Measurements from ENCODE around the gene LRRK2. TPM values are rescaled to one million over a fixed set of nuclear protein-coding genes. Genes with fewer than 3 reads are reported as not detected.

Gene LRRK2
- total RNA-seq, 2 experiments from 2014 or later = 0.23 to 0.80 TPM

DNA sequence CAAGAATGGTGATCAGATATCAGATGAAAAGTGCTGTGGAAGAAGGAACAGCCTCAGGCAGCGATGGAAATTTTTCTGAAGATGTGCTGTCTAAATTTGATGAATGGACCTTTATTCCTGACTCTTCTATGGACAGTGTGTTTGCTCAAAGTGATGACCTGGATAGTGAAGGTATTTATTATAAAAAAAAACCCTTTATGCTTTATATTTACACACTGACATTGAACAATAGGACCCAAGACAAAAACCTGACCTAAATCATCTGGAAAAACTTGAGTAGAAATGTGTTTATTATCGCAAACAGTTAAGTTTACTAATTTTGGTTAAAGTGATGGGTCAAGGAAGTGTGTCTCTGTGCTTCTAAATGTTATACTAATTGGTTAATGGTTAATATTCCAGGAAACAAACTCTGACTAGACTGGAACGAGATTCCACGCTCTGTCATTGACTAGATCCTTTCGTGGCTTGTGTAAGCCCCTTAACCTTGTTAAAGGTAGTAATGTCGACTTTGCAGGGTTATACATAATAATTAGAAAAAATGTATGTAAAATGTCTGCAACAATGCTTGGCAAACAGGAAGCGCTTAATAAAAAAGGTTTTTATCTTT is 62.7 kb downstream of the LRRK2 start:
- no peak for DNase-seq

DNA sequence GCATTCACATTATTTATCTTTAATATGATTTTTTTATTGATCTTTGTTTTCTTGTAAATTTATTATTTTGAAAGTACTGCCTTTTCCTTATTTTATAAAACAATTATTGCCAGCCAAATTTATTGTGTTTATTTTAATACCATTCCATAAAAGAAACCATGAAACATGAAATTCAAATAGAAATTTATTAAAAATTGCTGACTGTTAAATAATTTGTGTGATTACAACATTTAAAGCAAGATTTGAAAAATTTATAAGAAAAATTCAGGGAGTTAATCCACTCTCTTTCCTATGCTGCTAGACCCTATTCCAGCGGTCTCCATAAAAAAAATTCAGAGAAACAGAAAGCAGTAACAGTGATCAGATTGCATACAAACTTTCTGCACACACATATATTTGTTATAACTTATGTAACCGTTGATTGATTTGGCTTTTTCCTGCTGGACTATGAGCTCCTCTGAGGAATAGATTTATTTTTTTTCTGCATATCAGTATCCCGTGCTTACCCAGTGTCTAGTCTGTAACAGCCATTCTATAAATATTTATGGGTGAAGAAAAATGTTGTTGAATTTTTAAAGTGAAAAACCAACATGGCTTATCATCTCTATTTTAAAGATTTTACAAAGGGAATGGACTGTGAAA is 68.1 kb downstream of the LRRK2 start:
- CTCF ChIA-PET = no interaction called here
- no peaks in the 10 kb centered on the region for H3K36me3 Mint-ChIP-seq
- no peak for DNase-seq

More for the DNA sequence above, 62.7 kb downstream of the LRRK2 start:
- Mint-ChIP-seq H3K27ac (no peak overlapping the region), H3K4me3 (no peak overlapping the region), H3K9me3 (ENCODE audit: low read depth) (no peaks in the 10 kb centered on the region), H3K27me3 (no peaks in the 10 kb centered on the region), H3K36me3 (no peaks in the 10 kb centered on the region), H3K4me1 (no peaks in the 10 kb centered on the region)
- CTCF ChIA-PET = no interaction called here
- no peak for ATAC-seq

DNA sequence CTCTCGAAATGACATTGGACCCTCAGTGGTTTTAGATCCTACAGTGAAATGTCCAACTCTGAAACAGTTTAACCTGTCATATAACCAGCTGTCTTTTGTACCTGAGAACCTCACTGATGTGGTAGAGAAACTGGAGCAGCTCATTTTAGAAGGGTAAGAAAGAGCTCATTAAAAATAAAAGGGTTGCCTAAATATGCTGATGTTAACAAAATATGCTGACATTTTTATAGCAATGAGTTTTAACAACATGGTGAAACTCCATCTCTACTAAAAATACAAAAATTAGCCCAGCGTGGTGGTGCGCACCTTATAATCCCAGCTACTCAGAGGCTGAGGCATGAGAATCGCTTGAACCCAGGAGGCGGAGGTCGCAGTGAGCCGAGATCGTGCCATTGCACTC is 73.5 kb downstream of the LRRK2 start:
- H3K4me3 Mint-ChIP-seq = no peak overlapping the region
- no peak overlapping the region for H3K27ac Mint-ChIP-seq
- DNase-seq = no peak
- no peak for ATAC-seq
- H3K36me3 Mint-ChIP-seq = no peaks in the 10 kb centered on the region
- CTCF ChIA-PET = interaction anchor here (0.7 kb wide), 1 partner anchor 9 kb away, joined by 3 read pairs; no protein-coding TSS in a partner anchor
- no peaks in the 10 kb centered on the region for H3K9me3 Mint-ChIP-seq (ENCODE audit: low read depth)
- H3K4me1 Mint-ChIP-seq = no peaks in the 10 kb centered on the region
- H3K27me3 Mint-ChIP-seq = peaks cover 4% of the 10 kb centered on the region

More for the DNA sequence above, 68.1 kb downstream of the LRRK2 start:
- Mint-ChIP-seq H3K27ac (no peak overlapping the region), H3K9me3 (ENCODE audit: low read depth) (no peaks in the 10 kb centered on the region), H3K27me3 (peaks cover 4% of the 10 kb centered on the region), H3K4me3 (no peak overlapping the region), H3K4me1 (no peaks in the 10 kb centered on the region)
- ATAC-seq = no peak

DNA sequence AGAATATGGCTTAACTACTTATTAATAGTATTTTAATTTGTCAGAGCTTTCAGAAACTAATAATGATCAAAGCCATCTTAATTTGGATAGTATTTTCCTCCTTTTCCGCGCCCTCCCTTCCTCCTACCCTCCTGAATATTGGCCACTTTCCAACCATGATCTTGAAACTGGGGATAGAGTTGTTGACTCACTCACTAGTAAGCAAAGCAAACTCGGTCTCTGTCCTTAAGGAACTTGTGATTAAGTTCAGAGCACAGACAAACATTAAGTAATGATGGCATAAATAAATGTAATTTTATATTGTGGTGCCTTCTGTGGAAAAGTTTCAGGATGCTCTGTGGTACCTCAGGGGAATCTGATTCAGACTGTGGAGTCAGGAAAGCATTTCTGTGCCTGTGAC is 75.7 kb downstream of the LRRK2 start:
- Mint-ChIP-seq H3K4me3 (no peak overlapping the region), H3K27ac (no peak overlapping the region), H3K4me1 (no peaks in the 10 kb centered on the region), H3K27me3 (peaks cover 4% of the 10 kb centered on the region), H3K36me3 (no peaks in the 10 kb centered on the region), H3K9me3 (ENCODE audit: low read depth) (no peaks in the 10 kb centered on the region)
- CTCF ChIA-PET = no interaction called here
- DNase-seq = no peak
- ATAC-seq = no peak

DNA sequence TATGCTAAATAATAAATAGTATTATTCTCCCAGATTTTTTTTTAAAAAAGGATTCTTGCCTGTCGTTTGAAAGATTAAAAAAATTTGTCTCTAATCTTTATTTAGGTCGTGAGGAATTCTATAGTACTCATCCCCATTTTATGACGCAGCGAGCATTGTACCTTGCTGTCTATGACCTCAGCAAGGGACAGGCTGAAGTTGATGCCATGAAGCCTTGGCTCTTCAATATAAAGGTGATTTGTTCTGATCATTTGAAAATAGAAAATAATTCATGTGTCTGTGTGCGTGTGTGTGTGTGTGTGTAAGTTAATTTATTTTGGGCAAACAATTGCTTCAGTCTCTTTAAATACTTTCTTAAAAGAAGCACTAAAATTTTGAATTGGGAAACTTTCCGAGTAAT is 84.2 kb downstream of the LRRK2 start:
- no peak for DNase-seq
- no peak for ATAC-seq
- H3K27ac Mint-ChIP-seq = no peak overlapping the region
- CTCF ChIA-PET = no interaction called here
- H3K27me3 Mint-ChIP-seq = no peaks in the 10 kb centered on the region
- H3K4me3 Mint-ChIP-seq = no peak overlapping the region
- H3K4me1 Mint-ChIP-seq = no peaks in the 10 kb centered on the region
- H3K9me3 Mint-ChIP-seq (ENCODE audit: low read depth) = no peaks in the 10 kb centered on the region
- no peaks in the 10 kb centered on the region for H3K36me3 Mint-ChIP-seq

DNA sequence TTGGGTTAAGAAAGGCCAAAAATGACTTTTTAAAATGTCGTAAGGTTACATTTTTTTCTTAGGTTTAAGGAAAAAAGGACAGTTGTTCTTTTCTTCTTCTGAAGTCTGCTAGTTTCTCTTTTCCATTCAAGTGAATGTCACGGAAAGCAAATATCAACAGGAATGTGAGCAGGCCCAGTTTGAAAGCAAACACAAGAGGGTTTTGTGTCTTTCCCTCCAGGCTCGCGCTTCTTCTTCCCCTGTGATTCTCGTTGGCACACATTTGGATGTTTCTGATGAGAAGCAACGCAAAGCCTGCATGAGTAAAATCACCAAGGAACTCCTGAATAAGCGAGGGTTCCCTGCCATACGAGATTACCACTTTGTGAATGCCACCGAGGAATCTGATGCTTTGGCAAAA is 85.4 kb downstream of the LRRK2 start:
- H3K4me3 Mint-ChIP-seq = no peak overlapping the region

DNA sequence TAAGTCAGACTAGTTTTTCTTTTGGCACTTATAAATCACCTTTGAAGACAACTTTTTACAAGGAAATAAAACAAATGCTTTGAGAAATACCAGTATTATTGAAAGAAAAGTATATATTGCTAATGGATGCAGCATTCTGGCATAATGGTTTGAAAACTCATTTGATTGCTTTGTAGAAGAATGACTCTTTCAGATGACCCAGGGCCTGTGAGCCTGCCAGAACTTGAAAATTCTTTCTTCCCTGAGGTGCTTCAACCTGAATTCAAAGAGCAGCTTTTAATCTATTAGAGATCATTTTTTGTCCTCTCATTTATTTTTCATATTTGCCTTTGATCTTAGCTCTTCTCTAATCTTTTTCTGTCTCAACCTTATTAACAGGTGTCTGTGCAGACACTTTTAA is 87.4 kb downstream of the LRRK2 start:
- no peaks in the 10 kb centered on the region for H3K4me1 Mint-ChIP-seq
- no peaks in the 10 kb centered on the region for H3K9me3 Mint-ChIP-seq (ENCODE audit: low read depth)
- no peaks in the 10 kb centered on the region for H3K36me3 Mint-ChIP-seq
- ATAC-seq (no peak), DNase-seq (no peak)
- CTCF ChIA-PET = interaction anchor here (1.3 kb wide), 1 partner anchor 301 kb away, joined by 4 read pairs; no protein-coding TSS in a partner anchor
- H3K27ac Mint-ChIP-seq = no peak overlapping the region
- H3K27me3 Mint-ChIP-seq = no peaks in the 10 kb centered on the region
- H3K4me3 Mint-ChIP-seq = no peak overlapping the region

More for the DNA sequence above, 85.4 kb downstream of the LRRK2 start:
- H3K4me1 Mint-ChIP-seq = no peaks in the 10 kb centered on the region
- H3K9me3 Mint-ChIP-seq (ENCODE audit: low read depth) = no peaks in the 10 kb centered on the region
- no peak for ATAC-seq
- CTCF ChIA-PET = no interaction called here
- DNase-seq = no peak
- no peaks in the 10 kb centered on the region for H3K36me3 Mint-ChIP-seq
- H3K27ac Mint-ChIP-seq = no peak overlapping the region
- H3K27me3 Mint-ChIP-seq = no peaks in the 10 kb centered on the region

DNA sequence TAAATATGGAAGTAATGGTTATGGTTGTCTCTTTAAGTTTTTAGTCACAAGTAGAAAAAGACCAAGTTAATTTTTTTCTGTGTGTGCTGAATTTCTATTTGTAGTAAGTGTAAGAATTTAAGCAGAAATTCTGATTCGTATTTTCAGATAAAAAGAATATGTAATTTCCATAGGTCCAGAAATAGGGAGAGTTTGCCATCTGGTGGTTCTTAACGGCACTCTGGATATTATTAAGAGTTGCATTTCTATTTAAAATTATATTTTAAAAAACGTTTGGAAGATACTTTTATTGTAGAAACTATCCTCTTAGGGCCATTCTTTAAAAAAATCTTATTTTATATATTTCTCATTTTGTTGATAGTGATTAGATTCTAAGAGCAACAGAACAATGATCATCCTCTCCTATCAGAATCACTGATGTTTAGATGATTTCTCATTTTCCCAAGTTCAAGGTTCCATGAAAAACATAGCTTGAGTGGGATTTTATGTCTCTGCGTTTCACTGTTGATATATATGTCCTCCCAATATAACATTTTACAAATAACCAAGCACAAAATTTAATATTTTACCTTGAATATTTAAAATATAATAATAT is 88.3 kb downstream of the LRRK2 start:
- Mint-ChIP-seq H3K4me3 (no peak overlapping the region), H3K36me3 (no peaks in the 10 kb centered on the region), H3K27ac (no peak overlapping the region), H3K27me3 (no peaks in the 10 kb centered on the region), H3K9me3 (ENCODE audit: low read depth) (no peaks in the 10 kb centered on the region), H3K4me1 (no peaks in the 10 kb centered on the region)
- no peak for DNase-seq
- ATAC-seq = no peak
- CTCF ChIA-PET = interaction anchor here (1.1 kb wide), 1 partner anchor 302 kb away, joined by 5 read pairs; no protein-coding TSS in a partner anchor

DNA sequence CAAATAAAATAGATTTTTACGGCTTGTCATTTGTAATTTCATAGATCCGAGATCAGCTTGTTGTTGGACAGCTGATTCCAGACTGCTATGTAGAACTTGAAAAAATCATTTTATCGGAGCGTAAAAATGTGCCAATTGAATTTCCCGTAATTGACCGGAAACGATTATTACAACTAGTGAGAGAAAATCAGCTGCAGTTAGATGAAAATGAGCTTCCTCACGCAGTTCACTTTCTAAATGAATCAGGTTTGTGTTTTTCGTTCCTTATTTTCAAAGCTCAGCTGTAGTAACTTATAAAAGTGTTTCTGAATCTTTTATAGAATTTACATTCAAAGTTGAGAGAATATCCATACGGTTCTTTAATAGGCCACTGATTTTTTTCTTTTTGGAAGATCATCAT is 89.1 kb downstream of the LRRK2 start:
- Mint-ChIP-seq H3K9me3 (ENCODE audit: low read depth) (no peaks in the 10 kb centered on the region), H3K4me1 (no peaks in the 10 kb centered on the region), H3K4me3 (no peak overlapping the region), H3K27me3 (no peaks in the 10 kb centered on the region), H3K27ac (no peak overlapping the region), H3K36me3 (no peaks in the 10 kb centered on the region)
- no peak for ATAC-seq
- CTCF ChIA-PET = interaction anchor here (0.8 to 1.1 kb wide), 2 partner anchors 11 to 303 kb away, joined by 5 read pairs; no protein-coding TSS in a partner anchor
- no peak for DNase-seq

DNA sequence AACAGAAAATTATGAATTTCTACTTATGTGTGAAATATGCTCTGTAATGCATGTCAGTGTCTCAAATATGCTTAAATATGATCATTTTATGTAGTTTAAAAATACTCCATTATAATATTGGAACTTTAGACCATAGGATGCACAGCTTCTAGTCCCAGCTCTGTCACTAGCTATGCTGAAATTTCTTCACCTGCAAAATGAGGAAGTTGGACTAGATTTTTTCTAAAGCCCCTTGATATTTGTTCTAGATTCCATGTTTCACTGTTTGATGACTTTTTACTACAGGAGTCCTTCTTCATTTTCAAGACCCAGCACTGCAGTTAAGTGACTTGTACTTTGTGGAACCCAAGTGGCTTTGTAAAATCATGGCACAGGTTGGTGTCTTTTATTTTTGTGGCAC is 90.1 kb downstream of the LRRK2 start:
- Mint-ChIP-seq H3K4me3 (no peak overlapping the region), H3K4me1 (no peaks in the 10 kb centered on the region), H3K27me3 (no peaks in the 10 kb centered on the region), H3K27ac (no peak overlapping the region), H3K9me3 (ENCODE audit: low read depth) (no peaks in the 10 kb centered on the region), H3K36me3 (no peaks in the 10 kb centered on the region)
- no peak for DNase-seq
- ATAC-seq = no peak
- CTCF ChIA-PET = interaction anchor here (0.8 kb wide), 1 partner anchor 10 kb away, joined by 5 read pairs; no protein-coding TSS in a partner anchor

DNA sequence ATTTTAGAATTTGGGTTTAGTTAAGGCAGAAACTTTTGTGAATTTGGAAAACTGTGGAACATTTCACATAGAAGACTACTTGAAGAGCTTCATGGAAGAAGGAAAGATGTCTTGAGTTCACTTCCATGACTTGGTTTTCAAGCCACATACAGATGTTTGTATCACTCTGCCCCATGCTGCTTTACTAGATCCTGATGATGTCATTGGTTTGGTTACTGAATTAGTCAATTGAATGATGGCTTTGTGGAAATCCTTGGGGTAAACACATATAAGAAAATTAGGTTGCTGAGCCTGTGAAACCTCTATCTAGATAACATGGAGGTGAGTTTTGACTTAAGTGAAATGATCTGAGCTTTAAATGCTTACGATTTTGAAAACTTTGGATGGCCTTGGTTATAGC is 90.6 kb downstream of the LRRK2 start:
- Mint-ChIP-seq H3K4me1 (no peaks in the 10 kb centered on the region), H3K4me3 (no peak overlapping the region), H3K9me3 (ENCODE audit: low read depth) (no peaks in the 10 kb centered on the region), H3K27ac (no peak overlapping the region), H3K27me3 (no peaks in the 10 kb centered on the region), H3K36me3 (no peaks in the 10 kb centered on the region)
- DNase-seq (no peak), ATAC-seq (no peak)
- CTCF ChIA-PET = no interaction called here

DNA sequence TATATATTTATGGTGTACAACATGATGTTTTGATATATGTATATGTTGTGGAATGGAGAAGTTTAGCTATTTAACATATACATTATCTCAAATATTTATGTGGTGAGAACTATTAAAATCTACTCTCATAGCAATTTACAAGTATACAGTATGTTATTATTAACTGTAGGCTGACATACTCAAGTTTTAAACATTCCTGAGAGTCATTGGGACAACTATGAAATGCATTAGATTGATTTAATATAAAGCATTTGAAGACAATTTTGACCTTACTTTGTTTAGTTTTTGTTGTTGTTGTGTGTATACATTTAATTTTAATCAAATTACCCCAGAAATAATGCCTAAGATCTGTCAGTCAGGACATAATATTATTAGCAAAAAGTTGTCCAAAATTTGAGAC is 99.5 kb downstream of the LRRK2 start:
- ATAC-seq (no peak), DNase-seq (no peak)
- no peak overlapping the region for H3K4me3 Mint-ChIP-seq
- no peaks in the 10 kb centered on the region for H3K27me3 Mint-ChIP-seq
- H3K9me3 Mint-ChIP-seq (ENCODE audit: low read depth) = no peaks in the 10 kb centered on the region
- CTCF ChIA-PET = interaction anchor here (1.0 to 1.1 kb wide), 2 partner anchors 10 kb away, joined by 3 to 5 read pairs; no protein-coding TSS in a partner anchor
- no peaks in the 10 kb centered on the region for H3K36me3 Mint-ChIP-seq
- H3K4me1 Mint-ChIP-seq = no peaks in the 10 kb centered on the region
- H3K27ac Mint-ChIP-seq = no peak overlapping the region

DNA sequence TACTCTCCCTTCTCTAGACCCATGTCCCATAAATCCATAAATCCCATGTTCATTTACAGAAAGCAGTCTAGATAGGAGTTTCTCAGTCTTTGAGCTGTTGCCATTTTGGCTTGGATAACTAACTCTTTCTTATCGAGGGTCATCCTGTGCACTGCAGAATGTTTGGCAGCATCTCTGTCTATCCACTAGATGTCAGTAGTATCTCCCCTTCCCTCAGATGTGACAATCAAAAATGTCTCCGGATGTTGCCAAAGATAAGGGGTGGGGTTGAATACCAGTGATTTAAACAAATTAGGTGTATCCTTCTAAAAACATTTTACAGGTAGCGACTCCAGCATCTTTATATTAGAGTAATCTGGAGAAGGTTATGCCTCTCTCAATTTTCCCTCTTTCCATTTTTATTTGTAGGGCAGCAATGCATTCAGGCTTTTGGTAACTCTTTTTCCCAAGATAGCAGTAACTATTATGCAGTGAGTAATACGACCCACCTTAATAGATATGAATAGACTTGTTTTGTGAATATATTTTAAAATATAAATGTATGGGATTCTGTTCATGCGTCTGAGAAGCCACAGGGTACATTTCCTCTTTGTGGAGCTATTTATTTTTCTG is 100.7 kb downstream of the LRRK2 start:
- peak; percentile 41 for DNase-seq
- no peaks in the 10 kb centered on the region for H3K9me3 Mint-ChIP-seq (ENCODE audit: low read depth)
- CTCF ChIA-PET = interaction anchor here (0.8 to 1.0 kb wide), 2 partner anchors 9 to 11 kb away, joined by 4 to 5 read pairs; no protein-coding TSS in a partner anchor
- no peaks in the 10 kb centered on the region for H3K27me3 Mint-ChIP-seq
- H3K36me3 Mint-ChIP-seq = no peaks in the 10 kb centered on the region
- peak; percentile 80 for ATAC-seq
- no peak overlapping the region for H3K4me3 Mint-ChIP-seq
- no peak overlapping the region for H3K27ac Mint-ChIP-seq
- H3K4me1 Mint-ChIP-seq = no peaks in the 10 kb centered on the region

Measured in activated CD8-positive, alpha-beta memory T cell treated with anti-CD3 and anti-CD28 coated beads, Interleukin-2, amount 10 ng/mL, durations not matched to agents 7 days and 5 days (primary cell).